Body of pancreas (tissue), 4 donors: Measurements from ENCODE around the gene NDST4.

Experiments
- CTCF ChIP-seq, 7 experiments: fragments of 450-650 bp in 4 of 7; fragments of 200-600 bp in 3 of 7; sonication (generic) in 3 of 7; IDR thresholded peaks; one replicate each; pipeline ENCODE4 v1.5.1; 2016 to 2019; ENCODE audit warnings: antibody characterized with exemption in 7 of 7
- POLR2A ChIP-seq, 3 donors: fragments of 450-650 bp; IDR thresholded peaks; one replicate each; pipeline ENCODE4 v1.6.1; 2016; ENCODE audit warnings: antibody characterized with exemption in 3 of 3, mild to moderate bottlenecking in 2 of 3

DNA sequence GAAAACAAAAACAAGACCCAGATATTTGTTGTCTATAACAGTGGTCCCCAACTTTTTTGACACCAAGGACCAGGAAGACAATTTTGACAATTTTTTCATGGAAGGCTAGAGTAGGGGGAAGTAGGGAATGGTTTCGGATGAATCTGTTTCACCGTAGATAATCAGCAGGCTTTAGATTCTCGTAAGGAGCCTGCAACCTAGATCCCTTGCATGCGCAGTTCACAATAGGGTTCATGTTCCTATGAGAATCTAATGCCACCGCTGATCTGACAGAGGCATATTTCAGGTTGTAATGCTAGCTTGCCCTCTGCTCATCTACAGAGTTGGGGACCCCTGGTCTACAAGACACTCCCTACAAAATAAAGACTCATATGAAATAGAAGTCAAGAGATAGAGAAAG is 229.8 kb downstream of the NDST4 start:
- TF ChIP-seq CTCF (IDR thresholded peaks at IDR 0.05) = no peak
- no peak for TF ChIP-seq POLR2A (IDR thresholded peaks at IDR 0.05)
